Stimulated activated CD4-positive, alpha-beta T cell treated with anti-CD3 and anti-CD28 coated beads, TNF-alpha, amount 100 ng/mL, for 1 hour (primary cell): Measurements from ENCODE around the gene GP1BB.
"Not testable (repeated sequence)": the region's sequence is repeated elsewhere in the genome, so short reads cannot be mapped to it uniquely, and the experiment has no call there.

Experiments
- DNase-seq, 3 donors: peaks; one replicate each; pipeline ENCODE4 v3.0.0-alpha.2; 2020; ENCODE audit warnings: low read depth in 3 of 3, low spot score in 1 of 3

Gene GP1BB

GRCh38 chr22:19693981-19694670 is 29.2 kb upstream of the GP1BB start:
- no peak for DNase-seq

- no peak for DNase-seq
These were observed 28.6 kb upstream of the GP1BB start for GRCh38 chr22:19694696-19695095.

GRCh38 chr22:19696504-19697276 is 26.6 kb upstream of the GP1BB start:
- no peak for DNase-seq

- not testable (repeated sequence) for DNase-seq
These were observed 25.5 kb upstream of the GP1BB start for GRCh38 chr22:19697871-19698270.

- no peak for DNase-seq
These were observed 22.4 kb upstream of the GP1BB start for GRCh38 chr22:19700790-19701419.

- no peak for DNase-seq
These were observed 21.8 kb upstream of the GP1BB start for GRCh38 chr22:19701420-19702145.

- DNase-seq, result no peak
These were observed 19.5 kb upstream of the GP1BB start for GRCh38 chr22:19703869-19704268.

- DNase-seq, result no peak
These were observed 18.9 kb upstream of the GP1BB start for GRCh38 chr22:19704355-19705015.

- no peak for DNase-seq
These were observed 18.0 kb upstream of the GP1BB start for GRCh38 chr22:19705181-19705934.

- no peak for DNase-seq
These were observed 16.6 kb upstream of the GP1BB start for GRCh38 chr22:19706661-19707151.

GRCh38 chr22:19707347-19708290 is 15.7 kb upstream of the GP1BB start:
- no peak for DNase-seq

GRCh38 chr22:19708321-19709011 is 14.9 kb upstream of the GP1BB start:
- no peak for DNase-seq

GRCh38 chr22:19709063-19709769 is 14.1 kb upstream of the GP1BB start:
- DNase-seq, result no peak

GRCh38 chr22:19710020-19710768 is 13.1 kb upstream of the GP1BB start:
- no peak for DNase-seq

- DNase-seq, result no peak
These were observed 12.6 kb upstream of the GP1BB start for GRCh38 chr22:19710769-19711106.

GRCh38 chr22:19713245-19713644 is 10.1 kb upstream of the GP1BB start:
- DNase-seq, result no peak

- no peak for DNase-seq
These were observed 9.6 kb upstream of the GP1BB start for GRCh38 chr22:19713650-19714311.
